ENCODE data around the gene MRAS.

The MRAS gene

DNA sequence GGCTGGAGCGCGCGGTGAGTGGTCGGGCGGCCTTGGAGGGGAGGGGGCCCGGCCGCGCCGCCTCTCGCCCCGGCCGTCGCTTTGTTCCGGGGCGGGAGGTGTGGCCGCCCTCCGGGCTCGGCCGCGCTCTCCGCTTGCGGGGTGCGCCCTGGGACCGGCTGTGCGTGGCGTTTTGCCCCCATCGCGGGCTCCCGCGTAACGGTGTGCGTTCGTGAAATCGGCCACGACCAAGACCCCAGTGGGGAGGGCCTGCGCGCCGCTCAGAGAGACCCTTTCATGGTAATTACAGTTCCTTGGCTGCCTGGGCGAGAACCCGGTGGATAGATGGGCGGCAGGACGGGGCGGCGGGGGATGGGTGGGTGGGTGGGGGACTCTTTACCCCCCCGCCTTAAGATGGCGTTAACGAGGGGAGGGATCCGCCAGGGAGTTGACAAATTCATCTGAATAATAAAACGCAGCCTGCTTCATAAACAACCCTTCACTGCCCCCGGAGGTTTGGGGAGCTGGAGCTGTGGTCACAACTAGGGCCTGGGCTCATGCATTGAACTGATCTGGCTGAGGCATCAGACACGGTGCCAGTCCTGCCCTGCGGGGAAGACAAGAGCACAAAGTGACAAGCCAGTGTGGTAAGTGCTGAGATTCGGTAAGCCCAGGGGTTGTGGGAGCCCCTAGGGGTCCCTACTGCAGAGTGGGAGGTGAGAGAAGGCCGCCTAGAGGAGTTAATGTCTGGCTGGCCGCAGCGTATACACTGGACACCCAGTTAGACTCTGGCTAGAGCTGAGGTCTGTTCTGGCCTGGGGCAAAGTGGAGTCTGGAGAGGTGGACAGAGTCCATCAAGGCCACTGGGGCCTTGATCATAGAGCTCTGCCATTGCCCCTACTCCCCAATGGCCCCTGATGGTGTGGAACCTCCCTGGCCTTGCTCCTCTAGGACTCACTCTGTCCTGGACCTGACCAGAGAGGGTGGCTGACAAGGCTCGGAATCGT is 668 bp downstream of the MRAS start:
- H3K4me3 ChIP-seq (ENCODE audit: low read length), result no peak overlapping the region
- peaks cover 18% of the 10 kb centered on the region for H3K27me3 ChIP-seq (ENCODE audit: control insufficient read depth, insufficient read depth, low read length)
- H3K4me1 ChIP-seq (ENCODE audit: control insufficient read depth, insufficient read depth, low read length), result peaks cover 5% of the 10 kb centered on the region
- peak overlapping the region; percentile 62 for H3K9ac ChIP-seq (ENCODE audit: low read length)
- H3K36me3 ChIP-seq (ENCODE audit: control insufficient read depth, insufficient read depth, low read length), result no peaks in the 10 kb centered on the region
- no peaks in the 10 kb centered on the region for H3K9me3 ChIP-seq (ENCODE audit: control insufficient read depth, low read length)

DNA sequence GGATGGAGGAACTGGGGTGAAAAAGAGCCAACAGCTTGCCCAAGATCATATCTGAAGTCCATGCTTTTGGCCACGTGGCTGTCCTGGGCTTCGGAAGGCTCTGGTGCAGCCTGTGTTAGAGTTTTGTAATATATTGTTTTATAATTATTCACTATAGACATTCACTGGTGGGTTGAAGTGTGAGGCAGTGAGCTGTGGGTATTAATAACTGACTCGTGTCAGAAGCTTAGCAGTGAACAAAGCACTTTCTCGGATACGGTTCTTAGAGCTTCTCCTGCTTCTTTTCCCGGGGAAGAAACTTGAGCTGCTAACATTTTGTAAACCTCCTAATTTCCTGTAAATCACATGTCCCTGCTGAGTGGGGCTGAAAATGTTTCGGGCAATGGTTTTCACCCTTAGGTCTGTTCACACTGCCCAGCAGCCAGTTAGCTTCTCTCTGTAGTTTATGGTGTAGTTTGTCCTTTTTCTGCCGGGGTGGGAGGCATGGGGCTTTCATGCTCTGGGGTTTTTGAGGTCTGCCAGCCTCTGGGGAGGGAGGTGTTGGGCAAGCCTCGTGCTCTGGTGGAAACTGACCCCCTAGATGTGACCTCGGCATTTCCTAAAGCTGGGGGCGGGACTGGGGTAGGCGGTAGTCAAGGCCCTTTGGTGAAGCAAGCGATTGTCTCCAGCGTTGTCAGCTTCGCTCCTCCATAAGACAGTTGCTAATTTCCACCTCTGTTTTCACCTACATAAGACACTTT is 1.7 kb downstream of the MRAS start:
- no peak overlapping the region for H3K9ac ChIP-seq (ENCODE audit: low read length)
- H3K4me3 ChIP-seq (ENCODE audit: low read length), result no peak overlapping the region

DNA sequence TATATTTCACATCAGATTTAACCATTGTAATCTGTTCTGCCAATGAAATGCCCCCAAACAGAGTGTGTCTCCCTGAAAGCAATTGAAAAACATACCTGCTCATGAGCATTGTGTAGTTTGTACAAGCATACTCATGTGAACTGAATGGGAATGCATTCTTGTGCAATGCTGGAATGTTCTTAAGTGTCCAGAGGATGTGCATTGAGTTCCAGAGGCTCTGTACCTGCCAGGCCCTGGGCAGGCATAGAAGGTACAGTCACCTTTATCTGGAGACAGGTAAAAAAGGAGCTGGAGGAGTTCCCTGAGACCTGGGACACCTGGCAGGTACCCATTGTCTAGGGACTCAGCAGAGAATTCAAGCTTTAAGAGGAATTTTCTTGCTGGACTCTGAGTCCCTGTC is 2.8 kb downstream of the MRAS start:
- H3K4me1 ChIP-seq (ENCODE audit: control insufficient read depth, insufficient read depth, low read length), result peaks cover 5% of the 10 kb centered on the region
- no peak overlapping the region for H3K4me3 ChIP-seq (ENCODE audit: low read length)
- no peaks in the 10 kb centered on the region for H3K36me3 ChIP-seq (ENCODE audit: control insufficient read depth, insufficient read depth, low read length)
- H3K27me3 ChIP-seq (ENCODE audit: control insufficient read depth, insufficient read depth, low read length), result peaks cover 18% of the 10 kb centered on the region
- H3K9ac ChIP-seq (ENCODE audit: low read length), result no peak overlapping the region
- H3K9me3 ChIP-seq (ENCODE audit: control insufficient read depth, low read length), result no peaks in the 10 kb centered on the region

More for the DNA sequence above, 1.7 kb downstream of the MRAS start:
- peaks cover 5% of the 10 kb centered on the region for H3K4me1 ChIP-seq (ENCODE audit: control insufficient read depth, insufficient read depth, low read length)
- no peaks in the 10 kb centered on the region for H3K36me3 ChIP-seq (ENCODE audit: control insufficient read depth, insufficient read depth, low read length)
- peaks cover 18% of the 10 kb centered on the region for H3K27me3 ChIP-seq (ENCODE audit: control insufficient read depth, insufficient read depth, low read length)
- H3K9me3 ChIP-seq (ENCODE audit: control insufficient read depth, low read length), result no peaks in the 10 kb centered on the region

DNA sequence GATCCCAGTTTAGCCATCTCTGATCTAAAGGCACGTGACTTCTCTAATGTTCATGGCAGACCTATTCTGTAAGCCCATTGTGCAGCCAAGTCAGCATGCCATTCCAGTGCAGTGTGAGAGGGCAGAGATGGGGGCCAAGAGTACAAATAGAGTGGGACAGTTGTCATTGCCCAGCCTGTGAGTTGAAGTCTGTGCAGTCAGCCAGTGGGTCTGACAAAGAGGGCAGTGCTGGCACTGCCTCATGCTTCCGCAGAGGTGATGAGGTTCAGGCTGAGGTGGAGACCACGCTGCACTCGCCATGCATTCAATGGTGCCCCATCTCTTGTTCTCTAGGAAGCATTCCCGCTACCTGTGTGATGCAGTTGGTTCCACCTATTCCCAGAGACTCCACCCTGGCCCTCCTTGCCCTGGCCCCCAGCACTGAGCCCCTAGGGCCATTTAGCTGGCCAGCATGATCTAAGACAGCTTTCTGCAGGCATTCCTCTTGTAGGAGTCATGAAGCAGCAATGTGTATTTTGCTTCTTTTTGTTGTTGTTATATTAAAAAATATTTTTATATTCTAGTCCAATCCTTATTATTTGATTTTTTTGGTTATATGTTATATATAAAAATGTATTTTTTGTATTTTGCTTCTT is 3.7 kb downstream of the MRAS start:
- Histone ChIP-seq H3K27me3 (ENCODE audit: control insufficient read depth, insufficient read depth, low read length) (peaks cover 9% of the 10 kb centered on the region), H3K9me3 (ENCODE audit: control insufficient read depth, low read length) (no peaks in the 10 kb centered on the region), H3K36me3 (ENCODE audit: control insufficient read depth, insufficient read depth, low read length) (no peaks in the 10 kb centered on the region), H3K9ac (ENCODE audit: low read length) (no peak overlapping the region), H3K4me3 (ENCODE audit: low read length) (no peak overlapping the region), H3K4me1 (ENCODE audit: control insufficient read depth, insufficient read depth, low read length) (peaks cover 5% of the 10 kb centered on the region)

DNA sequence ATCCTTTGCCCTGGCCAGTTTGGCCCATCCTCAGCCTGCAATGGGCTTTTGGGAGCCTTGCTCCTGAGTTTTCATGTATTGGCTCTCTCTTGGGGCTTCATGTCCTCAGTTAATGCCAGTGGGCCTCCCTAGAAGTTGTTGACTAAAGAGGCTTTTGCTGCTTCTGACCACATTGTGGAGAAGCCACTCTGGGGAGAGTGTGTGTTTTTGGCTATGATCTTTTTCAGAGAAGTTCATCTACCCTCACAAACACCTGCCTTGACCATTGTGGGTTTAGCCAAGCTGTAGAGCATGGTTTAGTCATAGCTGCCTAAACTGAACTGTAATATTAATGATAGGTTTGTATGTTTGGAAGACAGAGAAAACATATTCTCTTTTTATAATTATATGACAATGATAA is 6.0 kb downstream of the MRAS start:
- no peaks in the 10 kb centered on the region for H3K36me3 ChIP-seq (ENCODE audit: control insufficient read depth, insufficient read depth, low read length)
- no peak overlapping the region for H3K4me3 ChIP-seq (ENCODE audit: low read length)
- peaks cover 4% of the 10 kb centered on the region for H3K27me3 ChIP-seq (ENCODE audit: control insufficient read depth, insufficient read depth, low read length)
- peaks cover 5% of the 10 kb centered on the region for H3K4me1 ChIP-seq (ENCODE audit: control insufficient read depth, insufficient read depth, low read length)
- no peaks in the 10 kb centered on the region for H3K9me3 ChIP-seq (ENCODE audit: control insufficient read depth, low read length)
- H3K9ac ChIP-seq (ENCODE audit: low read length), result no peak overlapping the region

DNA sequence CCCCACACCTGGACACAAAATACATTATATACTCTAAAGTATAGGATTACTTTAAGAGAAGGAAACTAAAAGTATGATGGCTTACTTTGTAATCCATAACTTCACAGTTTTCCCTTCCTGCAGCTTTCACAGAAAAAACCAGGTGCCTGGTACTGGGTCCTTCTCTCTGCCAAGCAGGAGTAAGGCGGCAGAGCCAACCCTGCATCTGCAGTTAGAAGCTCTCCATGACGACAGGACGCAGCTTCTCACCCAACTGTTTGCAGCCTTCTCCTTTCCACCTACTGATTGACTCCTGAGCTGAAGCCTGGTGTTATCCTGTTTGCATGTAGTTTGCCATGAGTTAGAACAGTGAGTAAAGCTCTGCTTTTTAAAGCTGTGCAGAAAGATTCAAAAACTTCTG is 6.7 kb downstream of the MRAS start:
- H3K4me1 ChIP-seq (ENCODE audit: control insufficient read depth, insufficient read depth, low read length), result peaks cover 3% of the 10 kb centered on the region
- H3K27me3 ChIP-seq (ENCODE audit: control insufficient read depth, insufficient read depth, low read length), result peaks cover 3% of the 10 kb centered on the region
- H3K4me3 ChIP-seq (ENCODE audit: low read length), result no peak overlapping the region
- H3K9ac ChIP-seq (ENCODE audit: low read length), result no peak overlapping the region
- no peaks in the 10 kb centered on the region for H3K9me3 ChIP-seq (ENCODE audit: control insufficient read depth, low read length)
- no peaks in the 10 kb centered on the region for H3K36me3 ChIP-seq (ENCODE audit: control insufficient read depth, insufficient read depth, low read length)

DNA sequence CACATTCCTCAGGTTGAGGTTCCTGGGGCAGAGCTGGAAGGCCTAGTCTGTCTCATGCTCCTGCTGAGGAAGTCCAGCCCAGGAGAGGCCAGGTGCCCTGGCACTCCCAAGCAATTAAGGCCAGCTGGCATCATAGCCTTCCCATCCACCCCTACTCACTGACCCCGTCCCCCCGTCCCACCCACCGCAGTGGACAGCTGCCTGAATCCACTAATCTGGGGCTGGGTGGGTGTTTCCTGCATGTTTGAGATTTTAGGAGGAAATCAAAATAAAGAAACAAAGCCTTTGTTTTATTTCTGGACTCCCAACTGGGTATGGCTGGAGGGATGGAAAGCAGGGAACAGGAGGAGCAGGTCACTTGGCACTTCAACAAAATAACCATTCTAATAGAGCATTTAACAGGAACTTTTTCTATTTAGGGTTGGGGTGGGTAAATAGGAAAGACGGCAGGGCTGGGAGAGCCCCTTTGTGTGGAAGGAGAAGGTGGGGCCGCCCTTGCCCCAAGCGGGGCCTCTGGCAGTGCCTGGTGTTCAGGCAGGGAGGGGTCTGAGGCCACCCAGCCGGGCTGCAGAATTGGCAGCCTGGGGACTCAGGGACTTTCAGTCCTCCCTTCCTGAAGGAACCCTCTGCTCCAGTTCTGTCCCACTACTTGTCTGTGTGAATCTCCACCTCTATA is 8.5 kb downstream of the MRAS start:
- Histone ChIP-seq H3K27me3 (ENCODE audit: control insufficient read depth, insufficient read depth, low read length) (no peaks in the 10 kb centered on the region), H3K36me3 (ENCODE audit: control insufficient read depth, insufficient read depth, low read length) (no peaks in the 10 kb centered on the region), H3K9me3 (ENCODE audit: control insufficient read depth, low read length) (no peaks in the 10 kb centered on the region), H3K9ac (ENCODE audit: low read length) (no peak overlapping the region), H3K4me3 (ENCODE audit: low read length) (no peak overlapping the region), H3K4me1 (ENCODE audit: control insufficient read depth, insufficient read depth, low read length) (no peaks in the 10 kb centered on the region)

DNA sequence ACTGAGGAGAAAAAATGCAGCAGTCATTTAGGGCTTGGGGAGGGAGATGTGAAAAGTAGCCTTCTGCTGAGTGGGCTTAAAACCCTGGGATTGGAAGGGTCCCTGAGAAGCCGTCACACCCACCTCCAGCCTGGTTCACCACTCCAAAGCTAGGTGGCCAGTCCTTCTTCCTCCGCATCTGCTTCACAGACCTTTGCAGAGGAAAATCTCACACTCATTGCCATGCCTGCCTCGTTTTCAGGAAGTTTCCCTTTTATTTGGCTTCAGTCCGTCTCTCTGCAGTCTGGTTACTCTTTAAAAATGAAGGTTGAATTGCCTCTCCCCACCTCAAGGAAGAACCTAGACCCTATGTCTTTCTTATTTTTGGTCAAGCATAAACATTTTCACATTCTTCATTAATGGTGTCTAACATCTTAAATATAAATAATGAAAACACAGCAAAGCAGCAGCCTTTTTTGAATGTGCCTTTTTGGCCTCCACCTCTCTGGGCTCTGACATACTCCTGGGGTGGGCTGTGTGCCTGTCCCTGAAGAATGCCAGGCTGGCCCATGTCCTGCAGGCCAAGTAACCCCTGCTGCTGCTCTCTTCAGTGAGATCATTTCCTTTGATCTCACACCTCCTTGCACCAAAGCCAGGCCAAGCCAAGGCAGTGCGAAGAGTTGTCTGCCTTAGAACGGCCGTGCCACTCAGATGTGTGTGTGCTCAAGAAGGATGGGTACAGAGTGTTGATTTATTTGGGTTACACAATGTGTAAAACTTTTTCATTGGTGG is 11.0 kb downstream of the MRAS start:
- Histone ChIP-seq H3K27me3 (ENCODE audit: control insufficient read depth, insufficient read depth, low read length) (no peaks in the 10 kb centered on the region), H3K9ac (ENCODE audit: low read length) (no peak overlapping the region), H3K9me3 (ENCODE audit: control insufficient read depth, low read length) (no peaks in the 10 kb centered on the region), H3K36me3 (ENCODE audit: control insufficient read depth, insufficient read depth, low read length) (no peaks in the 10 kb centered on the region), H3K4me3 (ENCODE audit: low read length) (no peak overlapping the region), H3K4me1 (ENCODE audit: control insufficient read depth, insufficient read depth, low read length) (no peaks in the 10 kb centered on the region)

DNA sequence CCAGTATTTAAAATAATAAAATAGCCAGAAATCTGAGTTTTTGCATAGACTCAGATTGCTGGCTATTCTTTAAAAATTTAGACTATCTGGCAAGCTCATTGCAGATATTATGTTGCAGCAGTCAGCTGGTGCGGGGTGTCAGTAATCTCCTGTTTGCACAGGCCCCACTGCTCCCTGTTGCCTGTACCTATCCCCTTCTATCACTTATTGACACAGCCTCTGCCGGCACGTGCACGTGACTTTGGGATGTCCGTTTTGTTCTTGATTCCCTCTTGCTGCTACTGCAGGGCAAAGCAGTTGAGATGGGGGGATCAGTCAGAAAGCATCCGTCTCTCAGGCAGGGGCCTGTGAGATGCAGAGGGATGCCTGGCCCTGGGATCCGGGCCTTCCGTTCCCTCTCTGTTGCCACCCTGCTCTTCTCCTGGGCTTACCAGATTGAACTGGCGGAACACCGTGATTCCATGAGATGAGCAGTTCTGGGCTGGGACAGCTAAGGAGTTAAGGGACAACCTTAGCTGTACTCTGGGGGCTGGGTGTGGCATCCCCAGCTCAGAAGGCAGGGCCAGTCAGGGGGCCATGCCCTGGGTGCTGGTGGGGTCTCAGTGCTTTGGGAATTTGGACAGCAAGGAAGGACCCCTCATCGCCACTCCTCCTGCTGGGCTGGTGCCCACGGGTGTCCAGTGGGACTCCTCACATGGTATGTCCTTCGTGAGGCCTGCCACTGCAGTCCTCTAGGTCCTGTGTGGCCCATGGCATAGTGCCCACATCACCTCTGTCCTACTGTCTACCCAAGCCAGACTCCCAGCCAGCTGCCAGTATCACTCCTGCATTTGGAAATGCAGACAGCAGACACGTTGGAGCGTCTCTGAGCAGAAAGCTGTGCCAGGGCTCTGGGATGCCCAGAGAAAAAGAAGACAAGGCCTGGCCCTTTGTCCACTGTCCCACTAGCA is 11.8 kb downstream of the MRAS start:
- no peak overlapping the region for H3K9ac ChIP-seq (ENCODE audit: low read length)
- H3K4me1 ChIP-seq (ENCODE audit: control insufficient read depth, insufficient read depth, low read length), result no peaks in the 10 kb centered on the region
- H3K27me3 ChIP-seq (ENCODE audit: control insufficient read depth, insufficient read depth, low read length), result no peaks in the 10 kb centered on the region
- H3K36me3 ChIP-seq (ENCODE audit: control insufficient read depth, insufficient read depth, low read length), result no peaks in the 10 kb centered on the region
- H3K4me3 ChIP-seq (ENCODE audit: low read length), result no peak overlapping the region
- H3K9me3 ChIP-seq (ENCODE audit: control insufficient read depth, low read length), result no peaks in the 10 kb centered on the region

DNA sequence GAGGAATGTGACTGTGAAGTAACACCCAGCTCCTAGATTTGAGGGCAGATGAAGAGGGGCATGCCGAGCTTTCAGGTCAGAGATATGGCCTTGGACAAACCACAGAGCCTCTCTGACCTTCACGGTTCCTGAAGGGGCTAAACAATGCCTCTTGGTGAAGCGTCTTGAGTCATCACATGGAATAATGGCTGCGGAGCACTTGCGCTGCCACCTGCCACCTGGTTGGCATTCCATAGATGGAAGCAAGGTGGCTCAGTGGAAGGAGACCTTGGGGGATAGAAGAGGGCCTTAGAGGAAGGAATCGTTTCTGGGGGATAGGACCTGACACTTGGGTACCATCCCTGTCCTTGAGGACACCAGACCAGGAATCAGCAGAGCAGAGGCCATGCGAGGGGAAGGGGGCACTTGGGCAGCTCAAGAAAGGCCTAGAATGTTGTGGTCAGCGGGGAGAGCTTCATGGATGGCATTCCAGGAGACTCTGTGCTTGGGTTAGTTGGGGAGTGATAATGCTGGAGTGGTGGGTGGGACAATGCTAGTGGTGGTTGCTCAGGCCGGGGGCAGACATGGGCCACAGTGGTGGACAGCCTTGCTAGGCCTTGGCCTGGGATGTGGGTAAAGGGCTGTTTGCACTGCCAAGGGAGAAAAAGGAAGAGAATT is 12.6 kb downstream of the MRAS start:
- H3K27me3 ChIP-seq (ENCODE audit: control insufficient read depth, insufficient read depth, low read length), result no peaks in the 10 kb centered on the region
- H3K4me1 ChIP-seq (ENCODE audit: control insufficient read depth, insufficient read depth, low read length), result no peaks in the 10 kb centered on the region
- H3K4me3 ChIP-seq (ENCODE audit: low read length), result no peak overlapping the region
- H3K9me3 ChIP-seq (ENCODE audit: control insufficient read depth, low read length), result no peaks in the 10 kb centered on the region
- H3K36me3 ChIP-seq (ENCODE audit: control insufficient read depth, insufficient read depth, low read length), result no peaks in the 10 kb centered on the region
- no peak overlapping the region for H3K9ac ChIP-seq (ENCODE audit: low read length)

Data from mucosa of stomach (tissue), 1 donor.